SIG-M5 (cell line): ENCODE data around the gene TTF2.
A peak's percentile ranks its signal among the peaks of the same experiment; 100 is the strongest.

Source experiments
- DNase-seq: peaks from one replicate; lab custom pipeline; 2025; lab: John Stamatoyannopoulos, UW

Gene TTF2

DNA sequence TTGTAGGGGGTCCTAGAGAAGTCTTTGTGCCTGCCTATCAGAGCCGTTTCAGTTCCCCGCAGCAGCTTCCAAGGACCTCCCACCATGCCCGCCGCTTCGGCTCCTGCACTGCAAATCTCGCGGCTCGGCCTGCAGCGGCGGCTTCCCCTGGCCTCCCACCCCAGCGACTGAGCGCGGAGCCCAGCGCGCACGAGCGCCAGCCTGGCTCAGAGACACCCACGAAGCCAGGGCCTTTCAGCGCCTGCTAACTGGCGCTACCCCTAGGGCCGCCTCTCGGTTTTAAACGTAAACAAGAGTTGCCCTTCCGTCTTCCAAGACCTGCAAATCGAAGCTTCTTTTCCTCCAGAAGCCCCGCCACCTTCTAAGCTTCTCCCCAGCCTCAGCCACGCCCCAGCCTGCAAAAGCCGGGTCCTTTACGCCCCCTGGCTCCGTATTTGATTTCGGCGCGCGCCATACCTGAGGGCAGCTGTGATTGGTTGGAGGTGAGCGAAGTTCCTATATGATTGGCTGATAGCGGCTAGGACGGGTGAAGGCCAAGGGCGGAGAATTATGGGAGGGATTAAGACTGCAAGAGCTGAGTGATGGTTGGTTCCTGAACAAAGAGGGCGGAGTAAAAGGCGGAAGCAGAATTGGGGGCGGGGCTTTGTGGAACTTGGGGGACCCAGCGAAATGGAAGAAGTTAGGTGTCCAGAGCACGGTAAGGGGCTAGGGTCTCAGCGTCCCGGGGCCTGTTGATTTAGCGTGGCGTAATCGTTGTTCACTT is at the start of gene TTF2:
TSS of gene TTF2 (plus strand) at position 649 of the 763 bp plus-strand sequence. CDS start at position 670, 21 bp downstream.
- peak; percentile 97 for DNase-seq

DNA sequence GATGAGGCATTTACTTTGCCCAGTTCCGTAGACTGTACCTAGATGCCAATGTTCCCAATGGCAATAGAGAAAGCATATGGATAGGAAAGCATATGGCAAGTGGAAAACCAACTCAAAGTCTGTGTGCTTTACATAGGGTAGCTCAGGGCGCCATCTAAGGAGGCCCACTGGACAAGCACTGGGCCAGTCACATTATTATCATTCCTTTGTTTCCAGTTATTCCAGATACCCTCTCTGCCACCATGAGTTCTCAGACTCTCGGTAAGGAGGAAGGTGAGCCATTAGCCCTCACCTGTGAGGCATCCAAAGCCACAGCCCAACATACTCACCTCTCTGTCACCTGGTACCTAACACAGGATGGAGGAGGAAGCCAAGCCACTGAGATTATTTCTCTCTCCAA is 48.8 kb upstream of the TTF2 start:
- DNase-seq: no peak

DNA sequence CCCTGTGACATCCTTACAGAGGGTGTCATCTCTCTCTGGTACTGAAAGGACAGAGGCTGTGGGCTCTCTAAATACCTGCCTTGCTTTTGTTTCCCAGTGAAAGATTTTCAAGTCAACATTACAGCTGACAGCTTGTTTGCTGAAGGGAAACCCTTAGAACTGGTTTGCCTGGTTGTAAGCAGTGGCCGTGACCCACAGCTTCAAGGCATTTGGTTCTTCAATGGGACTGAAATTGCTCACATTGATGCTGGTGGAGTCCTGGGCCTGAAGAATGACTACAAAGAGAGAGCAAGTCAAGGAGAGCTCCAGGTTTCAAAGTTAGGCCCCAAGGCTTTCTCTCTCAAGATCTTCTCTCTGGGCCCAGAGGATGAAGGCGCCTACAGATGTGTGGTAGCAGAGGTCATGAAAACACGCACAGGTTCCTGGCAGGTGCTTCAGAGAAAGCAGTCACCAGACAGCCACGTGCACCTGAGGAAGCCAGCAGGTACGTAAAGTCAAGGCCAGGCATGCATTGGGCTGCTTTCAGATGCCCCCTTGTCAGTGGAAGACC is 46.7 kb upstream of the TTF2 start:
- no peak for DNase-seq

DNA sequence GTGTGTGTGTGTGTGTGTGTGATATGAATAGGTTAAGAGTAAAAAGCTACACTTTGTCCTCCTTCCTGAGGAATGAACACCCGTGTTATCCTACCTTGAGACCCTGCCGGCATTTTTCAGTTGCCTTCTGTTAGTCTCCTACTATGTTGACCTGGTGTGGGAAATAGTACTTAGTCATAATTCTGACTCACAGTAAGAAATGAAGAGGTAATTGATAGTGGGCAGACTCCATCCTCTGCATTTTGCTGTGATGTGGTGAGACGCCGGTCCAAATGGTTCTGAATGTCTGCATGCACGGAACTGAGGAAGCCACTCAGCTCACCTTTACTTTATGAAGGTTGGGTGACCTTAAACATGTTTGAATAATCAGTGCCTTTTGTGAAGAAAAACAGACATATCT is 45.9 kb upstream of the TTF2 start:
- DNase-seq: no peak

DNA sequence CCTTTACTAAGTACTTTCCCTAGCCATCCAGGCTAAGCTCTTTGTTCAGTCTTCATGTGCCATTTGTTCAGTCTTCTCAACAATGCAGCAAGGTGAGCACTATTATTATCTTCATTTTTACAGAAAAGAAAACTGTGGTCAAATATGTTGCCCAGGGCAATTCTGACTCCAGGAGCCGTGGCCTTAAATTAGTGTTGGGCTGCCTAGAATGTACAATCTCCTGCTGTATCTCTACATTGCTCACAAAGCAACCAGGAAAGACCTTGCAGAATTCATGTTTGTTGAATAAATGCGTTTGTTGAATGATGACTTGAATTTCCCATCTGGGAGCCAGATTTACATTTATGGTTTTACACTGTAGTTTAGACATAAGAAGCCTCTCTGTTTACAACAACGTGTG is 44.4 kb upstream of the TTF2 start:
- no peak for DNase-seq

DNA sequence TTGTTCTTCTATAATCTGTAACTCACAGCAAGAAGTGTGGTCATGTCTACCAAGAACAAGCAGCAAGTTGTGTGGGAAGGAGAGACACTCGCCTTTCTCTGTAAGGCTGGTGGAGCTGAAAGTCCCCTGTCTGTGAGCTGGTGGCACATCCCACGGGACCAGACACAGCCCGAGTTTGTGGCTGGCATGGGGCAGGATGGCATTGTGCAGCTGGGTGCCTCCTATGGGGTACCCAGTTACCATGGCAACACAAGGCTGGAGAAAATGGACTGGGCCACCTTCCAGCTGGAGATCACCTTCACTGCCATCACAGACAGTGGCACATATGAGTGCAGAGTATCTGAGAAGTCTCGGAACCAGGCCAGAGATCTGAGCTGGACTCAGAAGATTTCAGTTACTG is 43.1 kb upstream of the TTF2 start:
- DNase-seq: no peak

DNA sequence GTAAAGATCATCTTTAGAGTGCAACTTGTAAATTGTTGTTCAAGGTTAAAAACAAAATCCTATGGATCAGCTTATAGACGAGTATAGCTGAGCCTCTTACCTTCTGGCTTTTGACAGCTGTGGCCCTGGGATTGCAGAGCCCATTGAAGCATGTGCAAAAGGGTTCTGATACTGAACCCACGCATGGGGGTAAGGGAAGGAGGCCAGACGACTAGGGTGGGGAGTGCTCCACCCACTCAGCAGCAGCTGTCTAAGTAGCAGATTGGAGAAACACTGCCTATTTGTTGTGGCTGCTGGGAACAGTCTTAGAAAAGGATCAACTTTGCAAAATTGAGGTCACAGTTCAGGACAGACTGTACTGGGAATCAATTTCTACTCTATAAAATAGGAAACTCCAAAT is 42.5 kb upstream of the TTF2 start:
- DNase-seq: no peak

DNA sequence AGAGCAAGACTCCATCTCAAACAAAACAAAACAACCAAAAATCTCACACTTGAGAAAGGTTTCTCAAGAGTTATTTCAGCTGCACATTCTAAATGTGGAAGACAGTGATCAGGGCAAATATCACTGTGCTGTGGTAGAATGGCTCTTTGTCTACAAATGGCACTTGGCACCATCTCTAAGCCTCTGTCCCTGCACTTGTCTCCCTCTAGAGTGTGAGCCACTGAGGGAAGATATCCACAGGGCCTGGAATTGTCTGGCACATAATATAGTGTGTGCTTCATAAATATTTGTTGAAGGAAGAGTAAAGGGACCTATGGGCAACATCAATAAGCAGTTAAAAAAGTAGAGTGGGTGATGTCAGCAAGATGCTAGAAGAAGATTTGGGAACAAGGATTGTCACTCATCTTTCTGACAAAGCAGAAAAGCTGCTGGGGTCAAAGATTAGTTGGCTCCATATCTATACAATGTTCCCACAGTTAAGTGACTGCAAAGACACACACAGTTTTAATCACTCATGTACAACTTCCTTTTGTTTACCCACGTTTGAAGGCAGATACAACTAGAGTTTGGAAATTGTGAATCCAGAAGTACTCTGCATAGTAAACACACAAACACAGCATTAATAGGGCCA is 39.5 kb upstream of the TTF2 start:
- DNase-seq: no peak

DNA sequence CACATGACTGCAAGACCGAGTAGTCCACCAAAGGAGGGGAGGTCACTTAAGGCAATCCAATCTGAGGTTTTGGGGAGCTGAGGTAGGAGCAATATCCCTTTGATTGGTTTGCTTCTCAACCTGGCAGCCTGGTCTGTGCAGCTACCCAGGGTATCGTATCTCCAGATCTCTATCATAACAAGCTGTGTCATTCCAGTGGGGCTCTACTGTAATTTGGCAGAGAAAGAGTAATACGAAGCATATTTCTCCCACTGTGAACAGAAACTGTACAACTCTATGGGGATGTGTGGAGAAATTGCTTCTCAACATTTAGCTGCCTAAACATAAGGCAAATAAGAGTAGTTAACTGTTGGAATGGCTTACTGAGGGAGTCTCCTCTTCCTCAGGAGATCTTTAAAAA is 38.0 kb upstream of the TTF2 start:
- DNase-seq: no peak

DNA sequence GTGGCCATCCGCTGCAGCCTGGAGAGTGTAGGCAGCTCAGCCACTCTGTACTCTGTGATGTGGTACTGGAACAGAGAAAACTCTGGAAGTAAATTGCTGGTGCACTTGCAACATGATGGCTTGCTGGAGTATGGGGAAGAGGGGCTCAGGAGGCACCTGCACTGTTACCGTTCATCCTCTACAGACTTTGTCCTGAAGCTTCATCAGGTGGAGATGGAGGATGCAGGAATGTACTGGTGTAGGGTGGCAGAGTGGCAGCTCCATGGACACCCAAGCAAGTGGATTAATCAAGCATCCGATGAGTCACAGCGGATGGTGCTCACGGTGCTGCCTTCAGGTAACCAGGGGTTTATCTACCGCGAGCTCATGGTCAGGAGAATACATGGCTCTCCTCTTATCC is 34.6 kb upstream of the TTF2 start:
- no peak for DNase-seq

DNA sequence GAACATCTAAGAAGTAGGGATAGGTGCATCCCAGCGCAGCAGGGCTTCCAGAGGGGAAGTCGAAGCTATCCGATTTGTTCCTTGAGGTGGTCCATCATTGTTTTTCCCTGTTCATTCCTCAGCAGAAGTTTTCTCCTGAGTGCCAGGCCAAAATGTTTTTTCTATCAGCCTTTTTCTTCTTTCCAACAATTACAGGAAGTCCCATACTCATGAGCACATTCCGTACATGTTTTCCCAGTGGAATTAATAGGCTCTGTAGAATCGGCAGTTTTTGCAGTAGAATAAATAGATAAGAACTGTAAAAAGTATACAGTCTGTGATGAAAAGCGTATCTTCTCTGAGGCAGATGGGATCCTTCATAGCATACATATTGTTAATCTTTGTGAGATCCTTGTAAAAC is 33.8 kb upstream of the TTF2 start:
- DNase-seq: no peak

DNA sequence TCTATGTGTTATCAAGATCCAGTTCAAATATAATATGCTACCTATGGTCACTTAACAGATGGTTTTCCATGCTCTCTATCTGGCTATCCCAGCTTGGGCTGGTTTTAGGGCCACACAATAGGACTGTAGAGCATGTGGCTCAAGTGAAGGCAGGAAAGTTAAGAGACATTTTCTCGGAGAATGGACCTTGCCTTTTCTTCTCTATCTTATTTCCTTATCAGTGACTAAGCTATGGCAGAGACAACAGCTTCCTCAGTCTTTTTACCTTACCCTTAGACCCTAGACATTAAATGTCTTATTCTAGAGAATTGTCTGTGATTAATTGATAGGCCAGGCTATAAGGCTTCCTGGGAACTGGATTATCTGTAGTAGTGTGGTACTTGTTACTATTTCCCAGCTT is 30.4 kb upstream of the TTF2 start:
- no peak for DNase-seq

DNA sequence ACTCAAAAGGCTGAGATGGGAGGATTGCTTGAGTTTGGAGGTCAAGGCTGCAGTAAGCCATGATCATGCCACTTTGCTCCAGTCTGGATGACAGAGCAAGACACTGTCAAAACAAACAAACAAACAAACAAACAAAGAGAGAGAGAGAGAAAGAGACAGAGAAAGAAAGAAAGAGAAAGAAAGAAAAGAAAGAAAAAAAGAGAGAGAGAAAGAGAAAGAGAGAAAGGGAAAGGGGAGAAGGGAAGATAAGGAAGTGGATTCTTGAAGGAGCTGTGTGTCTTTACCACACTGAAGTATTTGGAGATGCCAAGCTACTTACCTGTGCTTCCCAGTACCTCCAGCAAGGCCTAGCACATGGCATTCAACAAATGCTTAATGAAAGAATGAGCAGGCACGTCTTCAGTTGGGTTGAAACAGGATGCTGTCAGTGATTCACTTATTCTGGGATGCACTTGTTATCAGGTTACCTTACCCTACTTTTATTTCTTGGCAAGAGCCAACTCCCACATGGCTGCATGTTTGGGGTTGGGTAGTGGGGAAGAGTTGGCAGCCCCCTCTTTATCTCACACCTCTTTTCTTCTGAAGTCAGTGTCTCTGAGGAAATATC is 29.8 kb upstream of the TTF2 start:
- no peak for DNase-seq

DNA sequence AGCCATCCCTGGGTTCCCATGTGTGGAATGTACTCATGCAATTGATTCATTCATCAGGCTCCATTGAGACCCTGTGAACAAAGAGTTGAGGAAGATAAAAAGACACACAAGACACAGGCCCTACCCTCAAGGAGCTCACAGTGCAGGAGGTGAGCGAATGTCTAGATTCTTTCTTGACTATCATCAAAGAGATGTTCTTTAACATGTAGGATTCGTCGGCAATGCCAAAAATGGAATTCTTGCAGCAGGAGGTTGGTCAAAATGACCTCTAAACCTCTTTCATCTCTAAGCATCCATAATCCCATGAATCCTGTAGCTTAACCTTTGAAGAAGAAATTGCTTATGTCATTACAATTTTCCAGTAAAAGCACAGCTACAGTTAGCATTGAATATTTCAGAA is 27.9 kb upstream of the TTF2 start:
- DNase-seq: no peak

DNA sequence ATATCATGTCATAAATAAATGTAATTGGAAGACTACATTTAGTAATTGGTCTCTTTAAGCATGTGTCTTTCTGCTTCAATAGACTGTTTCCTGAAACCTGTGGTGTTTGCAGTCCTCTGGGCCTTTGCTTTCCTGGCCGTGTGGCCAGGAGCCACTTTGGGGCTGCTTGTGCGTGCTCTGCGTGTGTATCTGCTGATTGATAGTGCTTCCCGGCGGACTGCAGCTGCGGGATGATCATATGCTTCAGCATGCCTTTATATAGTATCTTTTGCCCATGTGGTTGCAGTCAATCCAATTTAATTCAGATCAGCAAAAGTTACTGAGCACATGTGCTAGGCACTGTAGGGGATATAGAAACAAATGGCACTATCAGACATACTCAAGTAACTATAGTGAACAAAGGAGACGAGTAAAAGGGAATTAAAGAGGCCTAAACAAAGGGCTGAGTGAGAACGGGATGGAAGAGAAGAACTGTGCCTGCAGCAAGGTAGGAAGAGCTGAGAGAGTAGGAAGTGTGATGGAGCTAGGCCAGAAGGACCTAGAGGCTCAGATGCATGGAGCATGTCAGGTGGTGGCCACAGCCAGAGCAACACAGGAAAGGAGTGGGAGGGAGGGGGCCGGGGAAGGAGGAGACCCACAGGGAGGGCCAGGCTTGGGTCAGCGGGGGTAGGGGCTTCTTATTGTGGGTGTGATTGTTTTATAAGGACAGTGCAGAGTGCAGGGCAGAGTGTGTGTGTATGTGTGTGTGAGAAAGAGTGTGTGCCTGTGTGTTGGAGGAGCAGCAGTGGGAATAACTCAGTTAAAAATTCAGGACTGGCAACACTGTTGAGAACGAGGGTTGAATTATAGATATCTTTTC is 27.2 kb upstream of the TTF2 start:
- DNase-seq: no peak

DNA sequence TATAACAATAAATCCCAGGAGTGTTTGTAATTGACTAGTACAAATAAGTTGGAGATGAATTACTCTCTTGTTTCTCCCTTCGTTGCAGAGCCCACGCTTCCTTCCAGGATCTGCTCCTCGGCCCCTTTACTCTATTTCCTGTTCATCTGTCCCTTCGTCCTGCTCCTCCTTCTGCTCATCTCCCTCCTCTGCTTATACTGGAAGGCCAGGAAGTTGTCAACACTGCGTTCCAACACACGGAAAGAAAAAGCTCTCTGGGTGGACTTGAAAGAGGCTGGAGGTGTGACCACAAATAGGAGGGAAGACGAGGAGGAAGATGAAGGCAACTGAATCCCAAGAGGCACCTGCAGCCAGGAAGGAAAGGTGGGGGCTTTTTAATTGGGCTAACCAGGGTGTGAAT is 26.4 kb upstream of the TTF2 start:
- no peak for DNase-seq

DNA sequence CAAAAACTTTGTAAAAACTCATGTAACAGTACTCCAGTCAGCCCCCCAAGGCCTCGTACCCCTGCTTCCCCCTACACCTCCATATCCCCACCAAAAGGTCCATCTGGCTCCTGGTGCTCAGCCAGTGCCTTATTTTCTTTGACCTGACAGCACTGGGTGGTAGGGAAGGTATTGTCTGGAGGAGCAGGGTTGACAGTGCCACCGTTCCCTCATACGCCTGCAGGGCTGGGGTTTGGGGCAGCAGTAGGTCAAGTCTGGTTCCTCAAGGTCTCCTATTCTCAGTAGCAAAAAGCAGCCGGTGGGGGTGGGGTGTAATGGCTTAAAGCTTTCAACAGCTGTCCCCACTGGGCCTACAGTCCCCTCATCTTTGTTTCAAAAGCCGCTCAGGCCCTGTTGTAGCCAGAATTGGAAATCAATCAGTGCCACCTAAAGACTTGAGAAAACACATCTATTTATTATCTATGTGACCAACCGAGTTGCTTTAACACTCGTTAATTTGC is 25.3 kb upstream of the TTF2 start:
- no peak for DNase-seq

DNA sequence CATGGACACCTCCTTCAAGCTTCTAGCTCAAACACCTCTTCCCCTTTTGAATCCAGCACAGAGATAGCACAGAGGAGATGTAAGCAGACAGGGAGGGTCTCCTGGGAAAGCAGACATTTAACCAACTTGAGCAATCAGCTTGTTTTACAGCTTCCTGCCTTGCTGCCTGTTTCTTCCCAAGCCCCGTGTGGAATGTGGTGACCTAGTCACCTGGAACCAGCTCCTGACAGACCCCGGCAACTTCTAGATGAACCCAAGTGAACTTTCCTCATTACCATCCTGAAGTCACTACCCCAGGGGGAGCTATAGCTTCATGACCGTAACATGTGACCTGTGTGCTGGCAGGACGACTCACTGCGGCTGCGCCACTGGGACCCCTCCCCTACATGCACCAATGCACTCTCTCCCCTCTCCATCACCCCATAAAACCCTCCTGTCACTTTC is 24.1 kb upstream of the TTF2 start:
- no peak for DNase-seq

DNA sequence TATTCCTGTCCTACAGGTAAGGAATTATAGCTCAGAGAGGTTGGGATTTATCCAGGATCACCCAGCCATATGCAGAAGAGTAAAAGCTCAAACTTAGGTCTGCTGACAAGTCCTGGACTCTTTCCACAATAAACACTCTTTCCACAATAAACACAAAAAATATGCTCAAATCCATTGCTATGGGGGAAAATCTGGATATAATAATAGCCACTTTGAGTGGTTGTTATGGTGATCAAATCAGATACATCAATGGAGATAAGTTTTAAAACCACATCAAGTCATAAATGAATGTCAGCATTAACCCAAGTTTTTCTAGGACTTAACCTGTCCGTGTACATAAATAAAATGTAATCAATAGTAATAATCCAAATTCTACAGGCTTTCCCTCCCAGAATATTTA is 22.3 kb upstream of the TTF2 start:
- no peak for DNase-seq

DNA sequence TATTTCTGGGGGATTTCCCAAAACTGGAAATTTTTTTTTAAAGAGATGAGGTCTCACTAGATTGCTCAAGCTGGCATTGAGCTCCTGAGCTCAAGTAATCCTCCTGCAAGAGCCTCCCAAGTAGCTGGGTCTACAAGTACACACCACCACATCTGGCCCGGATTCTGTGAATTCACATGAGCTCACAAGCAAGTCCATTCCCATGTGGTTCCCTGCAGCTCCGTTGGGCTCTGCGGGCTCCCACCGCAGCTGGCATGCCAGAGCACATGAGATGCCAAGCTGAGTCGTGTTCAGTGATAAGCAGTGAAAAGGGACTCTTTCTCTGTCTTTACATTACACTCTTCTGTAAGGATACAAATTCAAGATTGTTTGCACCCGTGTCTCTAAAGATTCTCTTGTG is 21.9 kb upstream of the TTF2 start:
- no peak for DNase-seq

DNA sequence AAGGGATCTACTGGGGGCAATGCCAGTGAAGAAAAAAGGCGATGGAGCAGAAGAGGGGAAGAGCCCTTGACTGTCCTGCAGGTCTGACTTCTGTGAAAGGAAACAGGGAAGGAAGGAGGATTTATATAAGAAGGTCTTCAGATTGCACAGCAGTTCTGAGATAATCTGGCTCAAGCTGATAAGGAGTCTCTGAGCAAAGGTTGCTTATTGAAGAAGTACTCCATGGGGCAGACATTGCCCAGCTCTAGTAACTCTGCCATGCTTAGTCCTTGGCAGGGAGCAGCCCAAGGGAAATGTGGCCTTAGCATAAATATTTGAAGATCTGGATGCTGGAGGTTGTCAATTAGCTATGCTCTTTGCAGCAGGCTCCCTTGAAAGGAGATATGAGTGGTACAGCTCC is 15.9 kb upstream of the TTF2 start:
- DNase-seq: no peak

DNA sequence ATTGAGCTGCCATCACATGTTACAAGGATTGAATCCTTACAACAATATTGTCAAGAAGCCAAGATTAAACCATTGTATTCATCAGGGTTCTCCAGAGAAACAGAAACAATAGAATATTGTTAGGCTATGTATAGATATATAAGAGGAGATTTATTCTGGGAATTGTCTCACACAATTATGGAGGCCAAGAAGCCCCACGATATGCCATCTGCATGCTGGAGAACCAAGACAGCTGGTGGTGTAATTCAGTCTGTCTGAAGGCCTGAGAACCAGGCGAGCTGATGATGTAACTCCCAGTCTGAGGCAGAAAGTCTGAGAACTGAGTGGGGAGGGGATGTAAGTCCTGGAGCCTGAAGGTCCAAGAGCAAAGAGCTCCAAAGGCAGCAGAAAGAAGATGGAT is 14.5 kb upstream of the TTF2 start:
- no peak for DNase-seq
